HG02759 (cell line): Measurements from ENCODE around the gene LARP4.
"Not testable (repeated sequence)": the region's sequence is repeated elsewhere in the genome, so short reads cannot be mapped to it uniquely, and the experiment has no call there.

Experiments used
- ATAC-seq: cut with Tn5 transposase; IDR thresholded peaks from one replicate; pipeline ENCODE4 v1.9.1; 2021; ENCODE audit warnings: mild to moderate bottlenecking, moderate library complexity; ENCODE audit not compliant: unreplicated experiment

LARP4 gene

DNA sequence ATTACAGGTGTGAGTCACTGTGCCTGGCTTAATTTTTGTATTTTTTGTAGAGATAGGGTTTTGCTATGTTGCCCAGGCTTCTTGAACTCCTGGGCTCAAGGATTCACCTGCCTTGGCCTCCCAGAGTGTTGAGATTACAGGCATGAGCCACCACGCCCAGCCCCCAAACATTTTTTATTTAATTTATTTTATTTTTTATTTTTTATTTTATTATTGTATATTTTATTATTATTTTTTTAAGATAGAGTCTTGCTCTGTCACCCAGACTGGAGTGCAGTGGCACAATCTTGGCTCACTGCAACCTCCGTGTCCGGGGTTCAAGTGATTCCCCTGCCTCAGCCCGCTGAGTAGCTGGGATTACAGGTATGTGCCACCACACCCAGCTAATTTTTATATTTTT lies 121.1 kb downstream of the LARP4 start:
- not testable (repeated sequence) for ATAC-seq

DNA sequence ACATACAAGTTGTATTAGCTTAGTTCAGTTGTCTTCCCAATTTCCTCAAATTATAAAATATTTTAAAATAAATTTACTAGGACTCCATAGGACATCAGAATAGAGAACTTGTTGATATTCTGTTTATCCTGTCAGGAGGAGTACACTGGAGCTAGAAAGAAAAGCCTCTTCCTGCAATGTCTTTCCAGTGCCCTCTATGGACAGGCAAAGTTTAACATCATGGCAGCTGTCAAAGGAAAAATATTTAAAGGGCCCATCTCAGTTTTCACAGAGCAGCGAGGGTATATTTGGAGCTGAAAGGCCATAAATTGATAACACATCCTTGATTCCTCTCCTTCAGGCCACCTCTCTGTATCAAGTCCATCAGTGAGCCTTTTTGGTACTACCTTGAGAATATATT lies 123.1 kb downstream of the LARP4 start:
- no peak for ATAC-seq

DNA sequence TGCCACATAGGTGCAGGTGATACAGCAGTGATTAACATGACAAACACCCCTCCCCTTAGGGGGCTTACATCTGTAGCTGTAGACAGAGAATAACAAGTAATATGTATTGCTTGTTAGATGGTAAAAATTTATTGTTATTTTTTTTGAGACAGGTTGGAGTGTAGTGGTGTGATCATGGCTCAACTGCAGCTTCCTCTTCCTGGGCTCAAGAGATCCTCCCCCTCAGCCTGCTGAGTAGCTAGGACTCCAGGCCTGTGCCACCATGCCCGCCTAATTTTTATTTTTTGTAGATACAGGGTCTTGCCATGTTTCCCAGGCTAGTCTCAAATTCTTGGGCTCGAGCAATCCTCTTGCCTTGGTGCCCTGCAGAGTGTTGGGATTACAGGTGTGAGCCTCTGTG lies 123.9 kb downstream of the LARP4 start:
- no peak for ATAC-seq

DNA sequence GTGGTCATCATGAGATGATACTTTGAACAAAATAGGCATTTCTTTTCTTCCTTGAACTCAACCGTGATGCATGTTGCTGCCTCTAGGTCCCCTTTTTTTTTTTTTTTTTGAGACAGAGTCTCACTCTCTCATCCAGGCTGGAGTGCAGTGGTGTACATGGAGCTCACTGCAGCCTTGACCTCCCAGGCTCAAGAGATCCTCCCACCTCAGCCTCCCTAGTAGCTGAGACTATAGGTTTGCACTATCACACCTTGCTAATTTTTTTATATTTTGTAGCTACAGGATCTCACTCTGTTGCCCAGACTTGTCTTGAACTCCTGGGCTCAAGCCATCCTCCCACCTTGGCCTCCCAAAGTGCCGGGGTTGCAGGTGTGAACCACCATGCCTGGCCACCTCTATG lies 124.7 kb downstream of the LARP4 start:
- ATAC-seq: no peak

DNA sequence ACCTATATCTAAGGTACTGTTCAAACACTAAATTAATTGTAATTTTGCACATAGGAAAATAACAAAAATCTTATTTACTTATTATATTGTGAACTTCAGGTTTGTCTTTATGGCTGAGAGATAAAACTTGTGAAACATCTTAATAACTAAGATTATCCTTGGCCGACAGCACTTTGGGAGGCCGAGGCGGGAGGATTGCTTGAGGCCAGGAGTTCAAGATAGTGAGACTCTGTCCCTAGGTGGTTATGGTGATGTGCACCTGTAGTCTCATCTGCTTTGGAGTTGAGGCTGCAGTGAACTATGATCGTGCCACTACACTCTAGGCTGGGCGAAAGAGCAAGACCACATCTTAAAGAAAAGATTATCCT lies 126.7 kb downstream of the LARP4 start:
- ATAC-seq: no peak

DNA sequence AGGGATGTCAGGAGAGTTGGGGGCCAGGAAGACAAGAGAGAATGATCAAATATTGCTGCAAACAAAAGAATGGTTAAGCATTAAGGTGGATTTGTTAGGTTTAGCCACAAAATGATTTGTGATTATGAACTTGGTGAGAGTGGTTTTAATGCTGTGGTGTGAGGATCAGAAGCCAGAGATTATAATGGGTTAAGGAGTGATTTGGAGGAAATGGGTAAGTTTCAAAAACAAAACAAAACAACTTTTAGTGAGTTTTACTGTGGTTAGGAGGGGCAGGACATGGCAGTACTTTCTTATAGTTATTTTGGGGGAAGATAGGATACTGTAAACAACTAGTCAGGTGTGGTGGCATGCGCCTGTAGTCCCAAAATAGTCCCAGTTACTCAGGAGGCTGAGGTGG lies 128.1 kb downstream of the LARP4 start:
- ATAC-seq: no peak

DNA sequence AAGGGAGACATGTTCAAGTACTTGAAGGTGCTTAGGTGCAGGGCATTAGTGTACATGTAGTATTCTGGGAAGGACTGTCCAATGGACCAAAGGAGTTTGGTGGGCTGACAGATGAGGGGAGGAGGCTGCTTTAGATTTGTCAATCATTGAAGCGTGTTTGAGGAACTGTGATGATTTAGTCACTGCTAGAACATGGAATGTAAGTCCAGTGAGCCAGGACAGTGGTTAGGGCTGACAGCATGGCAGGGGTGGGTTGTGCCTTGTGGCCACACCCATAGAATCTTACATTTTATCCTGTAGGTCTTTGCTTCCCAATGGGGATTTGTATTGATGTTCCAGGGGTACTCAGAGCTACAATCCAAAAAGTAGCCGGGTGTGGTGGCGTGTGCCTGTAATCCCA lies 128.7 kb downstream of the LARP4 start:
- no peak for ATAC-seq
